ENCODE results near the gene DSCAML1. TPM values are rescaled to one million over a fixed set of nuclear protein-coding genes. Genes with fewer than 3 reads are reported as not detected.

Gene DSCAML1
- total RNA-seq, 1 donor from 2014 or later = not detected

DNA sequence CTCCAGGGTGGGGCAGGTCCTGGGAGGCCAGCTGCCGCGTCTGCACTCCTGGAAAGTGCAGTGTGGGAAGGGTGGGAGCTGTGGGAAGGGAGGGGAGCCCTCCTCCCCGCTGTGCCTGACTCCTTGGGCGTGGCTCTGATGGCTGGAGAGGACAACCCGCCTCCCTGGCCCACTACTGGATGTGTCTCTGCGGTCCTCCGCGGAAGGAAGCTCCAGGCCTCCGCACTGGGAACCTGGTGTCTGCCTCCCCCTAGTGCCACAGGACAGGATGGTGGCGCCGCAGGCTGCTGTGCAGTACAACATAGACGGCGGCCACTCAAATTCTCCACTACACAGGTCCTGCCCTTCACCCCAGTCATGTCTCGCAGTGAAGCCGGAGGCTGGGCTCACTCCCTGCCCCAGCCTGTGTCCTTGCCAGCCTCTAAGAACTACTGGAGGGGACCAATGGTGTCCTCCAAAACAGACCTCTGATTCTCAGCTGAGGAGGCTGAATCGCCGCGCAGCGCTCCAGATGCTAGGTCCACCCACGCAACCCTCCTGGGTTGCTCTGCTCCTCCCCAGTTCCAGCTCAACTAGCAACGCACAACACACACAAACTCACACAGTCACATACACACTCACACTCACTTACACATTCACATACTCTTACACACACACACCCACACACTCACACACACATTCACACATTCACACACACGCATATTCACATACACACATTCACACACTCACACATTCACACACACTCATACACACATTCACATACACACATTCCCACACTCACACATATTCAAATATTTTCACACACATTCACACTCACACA lies 12.4 kb upstream of the DSCAML1 start:
- Histone ChIP-seq H3K27me3 (no peaks in the 10 kb centered on the region), H3K36me3 (no peaks in the 10 kb centered on the region), H3K27ac (no peak overlapping the region), H3K4me1 (no peaks in the 10 kb centered on the region), H3K4me3 (no peak overlapping the region), H3K9me3 (no peaks in the 10 kb centered on the region)
- intact Hi-C loops (cut with DNase I) = no loop called here
- TF ChIP-seq, protein P1, sequence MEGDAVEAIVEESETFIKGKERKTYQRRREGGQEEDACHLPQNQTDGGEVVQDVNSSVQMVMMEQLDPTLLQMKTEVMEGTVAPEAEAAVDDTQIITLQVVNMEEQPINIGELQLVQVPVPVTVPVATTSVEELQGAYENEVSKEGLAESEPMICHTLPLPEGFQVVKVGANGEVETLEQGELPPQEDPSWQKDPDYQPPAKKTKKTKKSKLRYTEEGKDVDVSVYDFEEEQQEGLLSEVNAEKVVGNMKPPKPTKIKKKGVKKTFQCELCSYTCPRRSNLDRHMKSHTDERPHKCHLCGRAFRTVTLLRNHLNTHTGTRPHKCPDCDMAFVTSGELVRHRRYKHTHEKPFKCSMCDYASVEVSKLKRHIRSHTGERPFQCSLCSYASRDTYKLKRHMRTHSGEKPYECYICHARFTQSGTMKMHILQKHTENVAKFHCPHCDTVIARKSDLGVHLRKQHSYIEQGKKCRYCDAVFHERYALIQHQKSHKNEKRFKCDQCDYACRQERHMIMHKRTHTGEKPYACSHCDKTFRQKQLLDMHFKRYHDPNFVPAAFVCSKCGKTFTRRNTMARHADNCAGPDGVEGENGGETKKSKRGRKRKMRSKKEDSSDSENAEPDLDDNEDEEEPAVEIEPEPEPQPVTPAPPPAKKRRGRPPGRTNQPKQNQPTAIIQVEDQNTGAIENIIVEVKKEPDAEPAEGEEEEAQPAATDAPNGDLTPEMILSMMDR (IDR thresholded peaks at IDR 0.05) = peak in 2 of 3 experiments; percentile 15 to 28
- peak in 1 of 2 donors; percentile 77 for DNase-seq (ENCODE audit: low spot score in 2 of 2)

DNA sequence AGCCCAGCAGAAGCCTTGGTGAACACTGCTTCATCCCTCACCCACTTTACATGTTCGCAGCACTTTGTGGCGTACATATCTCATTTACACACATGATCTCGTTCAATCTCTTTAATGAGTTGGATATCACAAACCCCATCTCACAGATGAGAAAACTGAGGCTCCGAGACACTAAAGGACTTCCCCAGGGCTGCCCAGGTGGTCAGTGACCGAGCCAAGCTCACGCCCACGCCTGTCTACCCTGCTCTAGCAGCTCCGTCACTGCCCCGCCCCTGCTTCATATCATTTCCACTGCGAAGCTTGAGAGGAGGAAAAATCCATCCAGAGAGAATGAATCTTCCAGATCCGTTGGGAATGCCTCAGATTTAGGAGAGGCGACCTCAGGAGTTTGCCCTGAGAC lies 11.8 kb upstream of the DSCAML1 start:
- intact Hi-C loops (cut with DNase I) = no loop called here
- DNase-seq (ENCODE audit: low spot score in 2 of 2) = no peak

GRCh38 chr11:117807482-117808327 lies 10.7 kb upstream of the DSCAML1 start:
- Histone ChIP-seq H3K9me3 (no peaks in the 10 kb centered on the region), H3K27ac (no peak overlapping the region), H3K36me3 (no peaks in the 10 kb centered on the region), H3K4me1 (no peaks in the 10 kb centered on the region), H3K4me3 (no peak overlapping the region), H3K27me3 (no peaks in the 10 kb centered on the region)
- TF ChIP-seq, protein P1 (IDR thresholded peaks at IDR 0.05) = peak; percentile 75 to 88 (median 80)
- intact Hi-C loops (cut with DNase I) = no loop called here
- peak in 1 of 2 donors; percentile 86 for DNase-seq (ENCODE audit: low spot score in 2 of 2)

More for the DNA sequence above, 11.8 kb upstream of the DSCAML1 start:
- no peak overlapping the region for H3K27ac ChIP-seq
- H3K4me3 ChIP-seq = no peak overlapping the region
- TF ChIP-seq, protein P1 (IDR thresholded peaks at IDR 0.05) = no peak
- no peaks in the 10 kb centered on the region for H3K36me3 ChIP-seq
- H3K9me3 ChIP-seq = no peaks in the 10 kb centered on the region
- no peaks in the 10 kb centered on the region for H3K27me3 ChIP-seq
- H3K4me1 ChIP-seq = no peaks in the 10 kb centered on the region

DNA sequence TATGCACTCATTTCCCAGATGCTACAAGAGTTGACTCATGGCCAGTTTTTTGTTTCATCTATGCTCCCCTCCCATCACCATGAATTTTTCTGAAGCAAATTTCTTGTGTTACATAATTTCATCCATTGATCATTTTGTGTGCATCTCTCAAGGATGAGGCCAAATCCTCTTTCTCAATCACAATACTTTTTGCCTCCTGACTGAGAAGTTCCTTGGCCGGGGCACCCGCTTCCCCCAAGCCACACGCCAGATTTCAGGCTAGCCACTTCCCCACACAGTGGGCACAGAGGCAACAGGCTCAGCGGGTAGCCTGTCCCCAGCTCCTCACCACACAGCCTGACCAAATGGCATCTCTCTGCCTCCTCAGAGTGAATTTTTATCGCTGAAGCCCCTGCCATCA lies 9.8 kb upstream of the DSCAML1 start:
- Histone ChIP-seq H3K4me3 (no peak overlapping the region), H3K4me1 (no peaks in the 10 kb centered on the region), H3K27me3 (no peaks in the 10 kb centered on the region), H3K27ac (no peak overlapping the region), H3K9me3 (no peaks in the 10 kb centered on the region), H3K36me3 (no peaks in the 10 kb centered on the region)
- no peak for DNase-seq (ENCODE audit: low spot score in 2 of 2)
- TF ChIP-seq, protein P1 (IDR thresholded peaks at IDR 0.05) = no peak
- intact Hi-C loops (cut with DNase I) = no loop called here

DNA sequence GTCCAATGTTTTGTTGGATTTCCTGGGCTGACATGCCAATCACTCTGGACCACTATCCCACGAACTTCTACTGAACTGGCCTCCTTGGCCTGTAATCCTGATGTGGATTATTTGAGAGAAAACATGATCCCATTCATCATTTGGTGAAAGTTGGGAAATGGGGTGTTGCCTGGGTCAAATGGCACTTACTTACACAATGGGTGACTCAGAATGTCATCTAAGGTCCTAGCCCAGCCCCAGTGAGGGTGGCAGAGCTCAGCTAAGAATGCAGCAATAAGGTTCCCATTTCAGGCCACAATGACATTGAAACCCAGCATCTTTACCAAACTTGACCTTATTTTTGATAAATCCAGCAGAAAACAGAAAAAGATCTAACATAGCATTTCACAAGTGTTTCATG lies 8.0 kb upstream of the DSCAML1 start:
- TF ChIP-seq, protein P1 (IDR thresholded peaks at IDR 0.05) = no peak
- Histone ChIP-seq H3K9me3 (no peaks in the 10 kb centered on the region), H3K27me3 (no peaks in the 10 kb centered on the region), H3K4me3 (no peak overlapping the region), H3K36me3 (no peaks in the 10 kb centered on the region), H3K4me1 (no peaks in the 10 kb centered on the region), H3K27ac (no peak overlapping the region)
- intact Hi-C loops (cut with DNase I) = no loop called here
- no peak for DNase-seq (ENCODE audit: low spot score in 2 of 2)

Measured in ascending aorta (tissue), 2 donors.